Nephron progenitor cell (in vitro differentiated cells): ENCODE measurements around the gene PAX6.

Source experiments
- DNase-seq: peaks from one replicate; pipeline ENCODE4 v3.0.0; 2021
- H3K27ac Mint-ChIP-seq: 2 replicates; pipeline ENCODE4 v1.8.0; 2021; ENCODE audit warnings: mild to moderate bottlenecking, moderate library complexity, mixed read lengths
- H3K27me3 Mint-ChIP-seq: 2 replicates; pipeline ENCODE4 v1.8.0; 2021; ENCODE audit warnings: mild to moderate bottlenecking, low read depth, mixed read lengths; ENCODE audit not compliant: poor library complexity
- H3K36me3 Mint-ChIP-seq: 2 replicates; pipeline ENCODE4 v1.8.0; 2021; ENCODE audit warnings: low read depth, mixed read lengths
- H3K4me1 Mint-ChIP-seq: 2 replicates; pipeline ENCODE4 v1.8.0; 2021; ENCODE audit warnings: mixed read lengths
- H3K4me3 Mint-ChIP-seq: 2 replicates; pipeline ENCODE4 v1.8.0; 2021; ENCODE audit warnings: mild to moderate bottlenecking, moderate library complexity, mixed read lengths
- H3K9me3 Mint-ChIP-seq: 2 replicates; pipeline ENCODE4 v1.8.0; 2021; ENCODE audit warnings: mild to moderate bottlenecking, moderate library complexity, mixed read lengths
- CTCF ChIP-seq: fragments of 200-600 bp; sonication (generic); IDR thresholded peaks from 2 replicates; pipeline ENCODE4 v1.5.0; 2021; ENCODE audit warnings: antibody characterized with exemption

The PAX6 gene

DNA sequence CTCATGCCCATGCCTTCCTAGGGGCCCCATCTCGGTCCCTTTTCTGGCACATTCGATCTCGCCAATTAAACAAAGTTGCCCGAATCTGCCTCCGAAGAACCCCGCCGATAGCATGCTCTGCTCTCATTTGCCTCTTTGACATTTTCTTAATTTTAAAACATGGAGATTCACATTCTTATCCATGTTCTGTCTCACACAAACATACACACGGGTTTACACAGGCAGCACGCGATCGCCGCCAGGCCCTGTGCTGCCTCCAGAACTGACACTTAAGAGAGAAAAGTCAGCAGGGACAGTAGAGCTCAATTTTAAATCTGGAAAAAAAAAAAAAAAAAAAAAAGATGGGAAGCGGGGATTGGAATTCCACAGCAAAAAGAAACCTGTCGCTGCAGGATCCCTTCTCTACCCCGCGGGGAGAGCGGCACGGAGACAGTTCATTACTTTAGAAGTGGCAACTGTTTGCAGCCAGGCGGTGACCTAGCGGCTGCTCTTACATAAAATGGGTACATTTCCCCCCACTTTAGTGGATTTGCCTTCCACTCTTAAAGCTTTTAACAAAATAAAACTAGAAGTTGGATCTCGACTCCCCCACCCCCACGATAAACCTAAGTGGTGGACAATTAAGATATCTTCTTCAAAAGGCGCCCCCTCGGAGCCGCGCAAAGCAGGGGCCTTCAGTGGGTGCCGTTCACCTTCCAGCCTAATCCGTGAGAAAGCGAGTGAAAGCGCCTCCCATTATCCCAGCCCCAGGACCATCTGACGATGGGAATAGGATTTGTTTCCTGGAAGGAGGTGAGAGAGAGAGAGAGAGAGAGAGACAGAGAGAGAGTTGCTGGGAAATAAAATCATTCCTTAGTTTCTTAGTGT is 13.7 kb downstream of the PAX6 start:
- no peak overlapping the region for H3K27ac Mint-ChIP-seq
- no peaks in the 10 kb centered on the region for H3K36me3 Mint-ChIP-seq
- peaks cover 30% of the 10 kb centered on the region for H3K4me1 Mint-ChIP-seq
- DNase-seq, result no peak
- no peaks in the 10 kb centered on the region for H3K9me3 Mint-ChIP-seq
- no peaks in the 10 kb centered on the region for H3K27me3 Mint-ChIP-seq
- TF ChIP-seq CTCF, result no peak
- H3K4me3 Mint-ChIP-seq, result peak overlapping the region; percentile 63

- peak overlapping the region; percentile 60 for H3K4me3 Mint-ChIP-seq
- H3K27ac Mint-ChIP-seq, result no peak overlapping the region
- no peaks in the 10 kb centered on the region for H3K9me3 Mint-ChIP-seq
- H3K4me1 Mint-ChIP-seq, result peaks cover 30% of the 10 kb centered on the region
- TF ChIP-seq CTCF, result no peak
- H3K27me3 Mint-ChIP-seq, result no peaks in the 10 kb centered on the region
- no peak for DNase-seq
- H3K36me3 Mint-ChIP-seq, result no peaks in the 10 kb centered on the region
Measured at GRCh38 chr11:31796499-31797189, 14.5 kb downstream of the PAX6 start.

DNA sequence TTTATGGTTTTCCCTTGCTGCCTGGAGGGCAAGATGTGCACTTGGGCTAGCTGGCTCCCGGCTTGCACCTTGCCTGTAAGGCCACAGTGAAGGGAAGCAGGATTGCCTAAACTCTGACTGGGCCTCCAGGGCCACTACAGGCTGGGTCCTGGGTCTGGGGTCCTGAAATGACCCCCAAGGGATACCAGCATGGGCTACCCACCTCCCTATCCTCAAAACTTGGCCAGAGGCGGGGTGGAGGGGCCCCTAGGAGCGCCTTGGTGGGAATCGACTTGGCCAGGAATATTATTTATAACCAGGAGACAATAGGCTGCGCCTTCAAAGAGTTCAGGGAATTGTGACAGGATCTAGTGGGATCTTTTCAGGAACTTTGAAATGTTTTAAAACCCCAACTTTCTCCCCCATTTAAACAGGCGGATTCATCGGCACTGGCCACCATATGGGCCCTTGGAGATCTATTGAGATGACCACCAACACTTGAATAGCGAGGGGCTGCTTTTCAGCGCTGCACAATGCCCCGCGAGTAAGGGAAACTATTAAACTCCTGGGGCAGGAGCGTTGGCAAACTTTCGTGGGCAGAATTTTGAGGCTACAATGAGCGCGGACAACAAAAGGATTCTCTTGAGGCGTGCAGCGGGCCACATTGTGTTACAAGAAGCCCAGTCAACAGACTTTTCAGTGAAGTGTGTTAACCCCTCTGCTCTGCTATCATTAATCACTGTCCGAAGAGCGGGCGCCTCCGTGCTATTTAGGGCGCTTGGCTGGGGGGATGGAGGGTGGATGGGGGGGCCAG is 15.2 kb downstream of the PAX6 start:
- Mint-ChIP-seq H3K4me3 (peak overlapping the region; percentile 60), H3K4me1 (peaks cover 30% of the 10 kb centered on the region), H3K27ac (no peak overlapping the region), H3K36me3 (no peaks in the 10 kb centered on the region), H3K9me3 (no peaks in the 10 kb centered on the region), H3K27me3 (peaks cover 4% of the 10 kb centered on the region)
- no peak for TF ChIP-seq CTCF
- DNase-seq, result peak; percentile 20

GRCh38 chr11:31794548-31794947 is 16.6 kb downstream of the PAX6 start:
- no peak for TF ChIP-seq CTCF
- H3K36me3 Mint-ChIP-seq, result no peaks in the 10 kb centered on the region

GRCh38 chr11:31793264-31793663 is 17.9 kb downstream of the PAX6 start:
- Mint-ChIP-seq H3K4me3 (no peak overlapping the region), H3K27ac (no peak overlapping the region), H3K4me1 (peaks cover 24% of the 10 kb centered on the region), H3K9me3 (no peaks in the 10 kb centered on the region), H3K27me3 (peaks cover 12% of the 10 kb centered on the region), H3K36me3 (no peaks in the 10 kb centered on the region)
- DNase-seq, result no peak
- no peak for TF ChIP-seq CTCF

More at GRCh38 chr11:31794548-31794947, 16.6 kb downstream of the PAX6 start:
- Mint-ChIP-seq H3K4me3 (no peak overlapping the region), H3K27ac (no peak overlapping the region), H3K9me3 (no peaks in the 10 kb centered on the region), H3K4me1 (peaks cover 24% of the 10 kb centered on the region), H3K27me3 (peaks cover 12% of the 10 kb centered on the region)
- no peak for DNase-seq
